GM12878 (cell line): ENCODE measurements around the gene GSTA4. TPM values are rescaled to one million over a fixed set of nuclear protein-coding genes. Genes with fewer than 3 reads are reported as not detected.

Experiments used
- ATAC-seq: fragments of 200-7000 bp; cut with Tn5 transposase; 3 replicates; pipeline ENCODE4 v1.9.1; 2020; ENCODE audit warnings: mild to moderate bottlenecking, moderate library complexity
- BruUV-seq: library from RNA; stranded (reverse); fragments of 400-500 nt; replicated peaks from 2 replicates; lab custom pipeline; 2021; lab: Mats Ljungman, UMichigan
- CTCF ChIA-PET: fragments of 300-600 bp; sonication (Branson Sonifier 250); formaldehyde crosslinking; extraction: SDS; loops from one replicate; lab custom pipeline; 2021; ENCODE audit warnings: inconsistent platforms; lab: Yijun Ruan, JAX
- POLR2A ChIA-PET: fragments of 350-600 bp; formaldehyde crosslinking; extraction: SDS; loops from one replicate; lab custom pipeline; 2021; ENCODE audit warnings: inconsistent platforms; lab: Charles Lee
- RAD21 ChIA-PET: fragments of 300-600 bp; sonication (Branson Sonifier 250); formaldehyde crosslinking; loops from one replicate; lab custom pipeline; 2023; ENCODE audit warnings: antibody characterized with exemption; ENCODE audit not compliant: unreplicated experiment; lab: Charles Lee
- SMC1A ChIA-PET: fragments of 300-600 bp; sonication (Branson Sonifier 250); formaldehyde crosslinking; loops from one replicate; lab custom pipeline; 2023; ENCODE audit not compliant: unreplicated experiment, uncharacterized antibody; lab: Charles Lee
- DNase-seq: peaks from one replicate; pipeline ENCODE4 v3.0.0-alpha.2; 2011; ENCODE audit warnings: low read depth, low spot score
- FAIRE-seq: peaks from 3 replicates; lab custom pipeline; 2011; peaks lifted over from hg19 to GRCh38; lab: Jason Lieb, UNC
- H2AFZ ChIP-seq: 2 replicates; pipeline ENCODE4 v1.6.0; 2011; ENCODE audit warnings: low read depth, low read length, control low read depth; ENCODE audit not compliant: control insufficient read depth
- H3K27ac ChIP-seq: 2 replicates; pipeline ENCODE4 v1.5.1; 2011; ENCODE audit warnings: control low read depth; ENCODE audit not compliant: control insufficient read depth, insufficient read depth
- H3K27me3 ChIP-seq, 2 experiments: replicated peaks in 1 of 2; 2 replicates each; pipeline versions ENCODE4 v1.6.0 to v1.6.1; 2011; ENCODE audit warnings: low read length in 1 of 2; ENCODE audit not compliant: control insufficient read depth in 2 of 2, insufficient read depth in 2 of 2
- H3K36me3 ChIP-seq, 2 experiments: 2 replicates each; pipeline ENCODE4 v1.5.1; 2011; ENCODE audit warnings: low read length in 1 of 2; ENCODE audit not compliant: control insufficient read depth in 2 of 2, insufficient read depth in 2 of 2
- H3K4me1 ChIP-seq: 2 replicates; pipeline ENCODE4 v1.6.1; 2011; ENCODE audit warnings: mild to moderate bottlenecking, low read length, moderate library complexity, mixed read lengths; ENCODE audit not compliant: control insufficient read depth, insufficient read depth
- H3K4me2 ChIP-seq: 2 replicates; pipeline ENCODE4 v1.6.0; 2011; ENCODE audit warnings: control low read depth; ENCODE audit not compliant: control insufficient read depth, insufficient read depth
- H3K4me3 ChIP-seq: fragments of 200-600 bp; sonication (generic); 2 replicates; pipeline ENCODE4 v1.5.1; 2016
- H3K79me2 ChIP-seq: 2 replicates; pipeline ENCODE4 v1.6.0; 2011; ENCODE audit warnings: low read length; ENCODE audit not compliant: control insufficient read depth, insufficient read depth
- H3K9ac ChIP-seq: 2 replicates; pipeline ENCODE4 v1.8.0; 2011; ENCODE audit warnings: low read length, control low read depth, mixed read lengths; ENCODE audit not compliant: control insufficient read depth, insufficient read depth
- H3K9me3 ChIP-seq: replicated peaks from 3 replicates; pipeline ENCODE4 v1.5.1; 2011; ENCODE audit warnings: mild to moderate bottlenecking, low read length; ENCODE audit not compliant: control insufficient read depth, insufficient read depth
- H4K20me1 ChIP-seq: 2 replicates; pipeline ENCODE4 v1.6.0; 2011; ENCODE audit not compliant: control insufficient read depth, insufficient read depth
- BCL3 ChIP-seq: IDR thresholded peaks from 2 replicates; pipeline ENCODE4 v1.6.1; 2011; ENCODE audit warnings: borderline replicate concordance, low read depth, mild to moderate bottlenecking, moderate library complexity, low read length; ENCODE audit not compliant: insufficient read depth, poor library complexity, severe bottlenecking
- BHLHE40 ChIP-seq, 2 experiments: fragments of 450-650 bp in 1 of 2; IDR thresholded peaks; 2 replicates each; pipeline ENCODE4 v1.6.1; 2011 to 2017; ENCODE audit warnings: low read depth in 2 of 2, borderline replicate concordance in 1 of 2, improper control_type of control experiment in 1 of 2, low read length in 1 of 2, mild to moderate bottlenecking in 1 of 2
- FOXK2 ChIP-seq: fragments of 450-650 bp; IDR thresholded peaks from 2 replicates; pipeline ENCODE4 v1.6.1; 2017; ENCODE audit warnings: mild to moderate bottlenecking, moderate library complexity
- HCFC1 ChIP-seq: fragments of 150-350 bp; IDR thresholded peaks from 2 replicates; pipeline ENCODE4 v1.6.1; 2014; ENCODE audit warnings: low read length
- RAD51 ChIP-seq: fragments of 450-650 bp; IDR thresholded peaks from 2 replicates; pipeline ENCODE4 v1.6.1; 2016; ENCODE audit warnings: moderate library complexity, mild to moderate bottlenecking, inconsistent platforms
- USF1 ChIP-seq: IDR thresholded peaks from 2 replicates; pipeline ENCODE4 v1.6.1; 2011; ENCODE audit warnings: borderline replicate concordance, low read depth, mild to moderate bottlenecking, moderate library complexity, mixed read lengths, low read length; ENCODE audit not compliant: insufficient read depth; ENCODE audit errors: extremely low read length
- in situ Hi-C: fragments of 300-500 bp; cut with MboI; formaldehyde crosslinking; loops from 9 replicates; pipeline ENCODE4 v1.14.3; 2018; ENCODE audit warnings: mixed read lengths
- intact Hi-C: fragments of 100-400 bp; cut with micrococcal nuclease; formaldehyde crosslinking; loops from one replicate; pipeline ENCODE4 v1.14.2; 2022; ENCODE audit not compliant: unreplicated experiment
- polyA plus RNA-seq, 11 experiments: library from polyadenylated mRNA; depleted of rRNA in 4 of 11; unstranded in 6 of 11; stranded (reverse) in 5 of 11; fragments of >200 nt; fragmentation: Nextera tagmentation in 4 of 11; fragmentation: Illumina TruSeq in 1 of 11; extraction: Ambion mirVana in 4 of 11; extraction: Trizol in 1 of 11; gene quantifications; 1 replicate in 1 of 11; 2 replicates in 10 of 11; pipeline versions ENCODE4 v1.2.1 to v1.2.3, GENCODE V29; 2011 to 2016; ENCODE audit warnings: inconsistent platforms in 2 of 11, missing spikeins in 2 of 11, low read depth in 1 of 11
- total RNA-seq, 4 experiments: library from RNA; depleted of rRNA in 3 of 4; stranded (reverse); fragments of >200 nt in 3 of 4; fragmentation: Illumina TruSeq in 1 of 4; extraction: Trizol in 1 of 4; gene quantifications; 2 replicates each; pipeline versions ENCODE4 v1.2.1 to v1.2.3, GENCODE V29; 2013 to 2021

The GSTA4 gene
- total and polyA plus RNA-seq, 10 of the 15 experiments (the other 5 are each of a cell fraction or from before 2014, with no cell fraction given), result 1.9 to 9.7 (median 4.4) TPM

GRCh38 chr6:53029257-53029656 lies 34.2 kb upstream of the GSTA4 start:
- no peak for ATAC-seq
- RAD21 ChIA-PET, result no interaction called here
- BruUV-seq, result no TSS peak
- DNase-seq, result no peak
- no peak overlapping the region for H3K27ac ChIP-seq
- no peak overlapping the region for H3K9ac ChIP-seq
- in situ Hi-C loops (no loop called here), intact Hi-C loops (no loop called here)
- H3K9me3 ChIP-seq, result no peaks in the 10 kb centered on the region
- no peaks in the 10 kb centered on the region for H3K79me2 ChIP-seq
- TF ChIP-seq FOXK2, result no peak
- TF ChIP-seq RAD51, result no peak
- TF ChIP-seq HCFC1, result no peak
- TF ChIP-seq BCL3, result no peak
- no peak for TF ChIP-seq USF1
- TF ChIP-seq BHLHE40 (IDR thresholded peaks at IDR 0.05; ENCODE audit: borderline replicate concordance in 1 of 2, low read depth in 2 of 2, low read length in 1 of 2), result no peak
- no peaks in the 10 kb centered on the region for H3K4me1 ChIP-seq
- CTCF ChIA-PET, result interaction anchor here (0.6 kb wide), 1 partner anchor 13 kb away, joined by 3 read pairs; no protein-coding TSS in a partner anchor
- no peak overlapping the region for H2AFZ ChIP-seq
- SMC1A ChIA-PET, result no interaction called here
- H3K4me3 ChIP-seq, result no peak overlapping the region
- POLR2A ChIA-PET, result no interaction called here
- H3K36me3 ChIP-seq, result no peaks in the 10 kb centered on the region; a peak in 1 of 4 replicates
- no peaks in the 10 kb centered on the region for H4K20me1 ChIP-seq
- H3K27me3 ChIP-seq, result no peaks in the 10 kb centered on the region
- no peak for FAIRE-seq
- H3K4me2 ChIP-seq, result no peak overlapping the region
